Measurements from ENCODE around the gene TLCD3A. TPM values are rescaled to one million over a fixed set of nuclear protein-coding genes. Genes with fewer than 3 reads are reported as not detected.
"Not testable (repeated sequence)": the region's sequence is repeated elsewhere in the genome, so short reads cannot be mapped to it uniquely, and the experiment has no call there.

TLCD3A gene
- total and polyA plus RNA-seq, 2 donors (not counting 3 experiments of a cell fraction or from before 2014, with no cell fraction given) = 36.6 to 54.1 TPM

- no peak overlapping the region for H3K9ac ChIP-seq (replicated peaks; ENCODE audit: extremely low read depth, insufficient read depth, low read length)
- H3K36me3 ChIP-seq (ENCODE audit: control insufficient read depth in 2 of 2, extremely low read depth in 1 of 2, insufficient read depth in 2 of 2, low read length in 2 of 2) = peaks cover 3 to 8% of the 10 kb centered on the region in 2 experiments
- FAIRE-seq = no peak
- peaks cover 18% of the 10 kb centered on the region for H3K4me1 ChIP-seq (ENCODE audit: control insufficient read depth, extremely low read depth, insufficient read depth, low read length)
- H2AFZ ChIP-seq (ENCODE audit: low read depth, low read length) = no peak overlapping the region
- H3K27me3 ChIP-seq (ENCODE audit: control insufficient read depth in 2 of 2, insufficient read depth in 2 of 2, low read length in 2 of 2) = no peaks in the 10 kb centered on the region
- no TSS peak for BruUV-seq (replicated peaks)
- intact Hi-C loops (cut with micrococcal nuclease) (no loop called here), dilution Hi-C loops (cut with MboI; ENCODE audit: extremely low pct_ligation_motif_present, low sequenced_read_pairs) (loop anchor here (25.0 kb wide), 1 partner anchor 203 kb away; the partner anchor contains the start of genes NXN and TIMM22)
- no peaks in the 10 kb centered on the region for H3K9me3 ChIP-seq (replicated peaks; ENCODE audit: control insufficient read depth, insufficient read depth, low read length)
- TF ChIP-seq POLR2A (IDR thresholded peaks at IDR 0.05; ENCODE audit: low read depth, low read length) (no peak), MYC (IDR thresholded peaks at IDR 0.05; ENCODE audit: low read depth, low read length) (no peak), MAX (IDR thresholded peaks at IDR 0.05; ENCODE audit: insufficient read depth, insufficient read length) (no peak), JUN (IDR thresholded peaks at IDR 0.05; ENCODE audit: borderline replicate concordance, insufficient read depth, insufficient read length, low read depth) (no peak), POLR2AphosphoS5 (IDR thresholded peaks at IDR 0.05; ENCODE audit: insufficient read depth, low read depth, low read length) (no peak), EZH2 (IDR thresholded peaks at IDR 0.05; ENCODE audit: borderline replicate concordance, low read depth, low read length, severe bottlenecking) (no peak), GATA2 (IDR thresholded peaks at IDR 0.05; ENCODE audit: insufficient read depth, insufficient read length, low read depth, low read length) (no peak), FOS (IDR thresholded peaks at IDR 0.05; ENCODE audit: borderline replicate concordance, insufficient read depth, low read length) (no peak), CTCF (IDR thresholded peaks at IDR 0.05; ENCODE audit: extremely low read depth in 1 of 2, insufficient read depth in 1 of 2, low read depth in 1 of 2, low read length in 2 of 2) (no peak)
- ChIA-PET CTCF (interaction anchor here (1.4 kb wide), 1 partner anchor 11 kb away, joined by 4 read pairs; no protein-coding TSS in a partner anchor), POLR2A (no interaction called here)
- no peak overlapping the region for H3K27ac ChIP-seq (ENCODE audit: insufficient read depth, low read depth, low read length)
- H3K4me3 ChIP-seq (replicated peaks in 1 of 3; ENCODE audit: insufficient read depth in 1 of 3, low read depth in 1 of 3, low read length in 3 of 3) = no peak overlapping the region
- no peaks in the 10 kb centered on the region for H4K20me1 ChIP-seq (replicated peaks; ENCODE audit: control insufficient read depth, extremely low read depth, insufficient read depth, low read length)
- no peak for DNase-seq (ENCODE audit: low read depth, low spot score)
- no peaks in the 10 kb centered on the region for H3K9me1 ChIP-seq (replicated peaks; ENCODE audit: control insufficient read depth, extremely low read depth, insufficient read depth, low read length)
- peaks cover 48% of the 10 kb centered on the region for H3K79me2 ChIP-seq (ENCODE audit: control insufficient read depth, insufficient read depth, low read length)
- no peak overlapping the region for H3K4me2 ChIP-seq (ENCODE audit: insufficient read depth, low read length)
Measured at GRCh38 chr17:784143-784542, 51.7 kb downstream of the TLCD3A start.

GRCh38 chr17:785901-786300, 53.5 kb downstream of the TLCD3A start:
- H3K9ac ChIP-seq (replicated peaks; ENCODE audit: extremely low read depth, insufficient read depth, low read length); H3K27ac ChIP-seq (ENCODE audit: insufficient read depth, low read depth, low read length); H3K4me2 ChIP-seq (ENCODE audit: insufficient read depth, low read length); intact Hi-C loops (cut with micrococcal nuclease); H3K9me1 ChIP-seq (replicated peaks; ENCODE audit: control insufficient read depth, extremely low read depth, insufficient read depth, low read length); DNase-seq (ENCODE audit: low read depth, low spot score); FAIRE-seq; H3K9me3 ChIP-seq (replicated peaks; ENCODE audit: control insufficient read depth, insufficient read depth, low read length); H3K27me3 ChIP-seq (ENCODE audit: control insufficient read depth in 2 of 2, insufficient read depth in 2 of 2, low read length in 2 of 2); H3K4me3 ChIP-seq (replicated peaks in 1 of 3; ENCODE audit: insufficient read depth in 1 of 3, low read depth in 1 of 3, low read length in 3 of 3); H2AFZ ChIP-seq (ENCODE audit: low read depth, low read length); POLR2A ChIA-PET; BruUV-seq (replicated peaks); H4K20me1 ChIP-seq (replicated peaks; ENCODE audit: control insufficient read depth, extremely low read depth, insufficient read depth, low read length): not testable (repeated sequence)
- CTCF ChIA-PET = interaction anchor here (1.0 to 2.7 kb wide), 3 partner anchors 9 to 195 kb away, joined by 3 to 7 read pairs (median 3); partner anchors contain the start of gene NXN
- Histone ChIP-seq H3K4me1 (ENCODE audit: control insufficient read depth, extremely low read depth, insufficient read depth, low read length) (peaks cover 18% of the 10 kb centered on the region), H3K36me3 (ENCODE audit: control insufficient read depth in 2 of 2, extremely low read depth in 1 of 2, insufficient read depth in 2 of 2, low read length in 2 of 2) (peaks cover 4 to 12% of the 10 kb centered on the region in 2 experiments), H3K79me2 (ENCODE audit: control insufficient read depth, insufficient read depth, low read length) (peaks cover 40% of the 10 kb centered on the region)
- dilution Hi-C loops (cut with MboI; ENCODE audit: extremely low pct_ligation_motif_present, low sequenced_read_pairs) = loop anchor here (25.0 kb wide), 1 partner anchor 201 kb away; the partner anchor contains the start of genes NXN and TIMM22

Measured in endothelial cell of umbilical vein (primary cell).